AG09309 (cell line): ENCODE measurements around the gene PCDHGA1.
A peak's percentile ranks its signal among the peaks of the same experiment; 100 is the strongest.

Source experiments
- DNase-seq: peaks from one replicate; pipeline ENCODE4 v3.0.0-alpha.2; 2010; ENCODE audit warnings: low read depth
- H3K4me3 ChIP-seq: 2 replicates; pipeline ENCODE4 v1.5.1; 2011; ENCODE audit warnings: mild to moderate bottlenecking, low read depth, low read length, moderate library complexity; ENCODE audit not compliant: control insufficient read depth
- TF ChIP-seq, protein P1 (sequence below): IDR thresholded peaks from 2 replicates; pipeline ENCODE4 v1.5.1; 2011; ENCODE audit warnings: mild to moderate bottlenecking, low read depth, low read length, inconsistent platforms; ENCODE audit not compliant: insufficient read depth, control insufficient read depth; ENCODE audit errors: missing control alignments

The PCDHGA1 gene

DNA sequence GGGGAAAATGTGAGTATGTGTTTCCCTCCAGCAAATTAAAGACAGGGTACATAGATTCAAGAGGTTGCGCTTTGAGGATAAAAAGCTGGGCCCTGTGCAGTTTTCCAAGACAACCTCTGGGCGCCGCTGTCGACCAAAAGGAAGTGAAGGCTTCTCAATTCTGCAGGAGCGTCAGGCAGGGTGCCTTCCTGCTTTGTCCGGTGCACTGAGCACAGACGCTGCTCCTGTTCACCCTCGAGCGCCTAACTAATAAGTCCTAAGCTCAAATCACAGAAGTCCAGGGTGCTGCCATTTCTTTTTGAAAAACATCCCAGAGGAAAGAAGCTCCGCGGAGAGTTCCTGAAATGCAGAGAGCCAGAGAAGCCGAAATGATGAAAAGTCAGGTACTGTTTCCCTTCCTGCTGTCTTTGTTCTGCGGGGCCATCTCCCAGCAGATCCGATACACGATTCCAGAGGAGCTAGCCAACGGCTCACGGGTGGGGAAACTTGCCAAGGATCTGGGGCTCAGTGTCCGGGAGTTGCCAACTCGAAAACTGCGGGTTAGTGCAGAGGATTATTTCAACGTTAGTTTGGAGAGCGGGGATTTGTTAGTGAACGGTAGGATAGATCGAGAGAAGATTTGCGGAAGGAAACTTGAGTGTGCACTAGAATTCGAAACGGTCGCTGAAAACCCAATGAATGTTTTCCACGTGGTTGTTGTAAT lies 19.8 kb downstream of the PCDHGA1 start, which contains the start of gene PCDHGB1:
Gene PCDHGB1 (plus strand): TSS at position 183 of the 703 bp plus-strand sequence. CDS start 162 bp downstream, at position 345.
- TF ChIP-seq, protein P1, sequence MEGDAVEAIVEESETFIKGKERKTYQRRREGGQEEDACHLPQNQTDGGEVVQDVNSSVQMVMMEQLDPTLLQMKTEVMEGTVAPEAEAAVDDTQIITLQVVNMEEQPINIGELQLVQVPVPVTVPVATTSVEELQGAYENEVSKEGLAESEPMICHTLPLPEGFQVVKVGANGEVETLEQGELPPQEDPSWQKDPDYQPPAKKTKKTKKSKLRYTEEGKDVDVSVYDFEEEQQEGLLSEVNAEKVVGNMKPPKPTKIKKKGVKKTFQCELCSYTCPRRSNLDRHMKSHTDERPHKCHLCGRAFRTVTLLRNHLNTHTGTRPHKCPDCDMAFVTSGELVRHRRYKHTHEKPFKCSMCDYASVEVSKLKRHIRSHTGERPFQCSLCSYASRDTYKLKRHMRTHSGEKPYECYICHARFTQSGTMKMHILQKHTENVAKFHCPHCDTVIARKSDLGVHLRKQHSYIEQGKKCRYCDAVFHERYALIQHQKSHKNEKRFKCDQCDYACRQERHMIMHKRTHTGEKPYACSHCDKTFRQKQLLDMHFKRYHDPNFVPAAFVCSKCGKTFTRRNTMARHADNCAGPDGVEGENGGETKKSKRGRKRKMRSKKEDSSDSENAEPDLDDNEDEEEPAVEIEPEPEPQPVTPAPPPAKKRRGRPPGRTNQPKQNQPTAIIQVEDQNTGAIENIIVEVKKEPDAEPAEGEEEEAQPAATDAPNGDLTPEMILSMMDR: peak; percentile 64
- DNase-seq: no peak
- peak within 1 kb of the TSS; percentile 12 for H3K4me3 ChIP-seq

DNA sequence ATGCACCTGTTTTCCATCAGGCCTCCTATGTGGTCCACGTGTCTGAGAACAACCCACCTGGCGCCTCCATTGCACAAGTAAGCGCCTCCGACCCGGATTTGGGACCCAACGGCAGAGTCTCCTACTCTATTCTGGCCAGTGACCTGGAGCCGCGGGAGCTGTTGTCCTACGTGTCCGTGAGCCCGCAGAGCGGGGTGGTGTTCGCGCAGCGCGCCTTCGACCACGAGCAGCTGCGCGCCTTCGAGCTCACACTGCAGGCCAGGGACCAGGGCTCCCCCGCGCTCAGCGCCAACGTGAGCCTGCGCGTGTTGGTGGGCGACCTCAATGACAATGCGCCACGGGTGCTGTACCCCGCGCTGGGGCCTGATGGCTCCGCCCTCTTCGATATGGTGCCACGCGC lies 21.3 kb downstream of the PCDHGA1 start:
- TF ChIP-seq, protein P1: no peak
- no peak overlapping the region for H3K4me3 ChIP-seq
- DNase-seq: no peak

DNA sequence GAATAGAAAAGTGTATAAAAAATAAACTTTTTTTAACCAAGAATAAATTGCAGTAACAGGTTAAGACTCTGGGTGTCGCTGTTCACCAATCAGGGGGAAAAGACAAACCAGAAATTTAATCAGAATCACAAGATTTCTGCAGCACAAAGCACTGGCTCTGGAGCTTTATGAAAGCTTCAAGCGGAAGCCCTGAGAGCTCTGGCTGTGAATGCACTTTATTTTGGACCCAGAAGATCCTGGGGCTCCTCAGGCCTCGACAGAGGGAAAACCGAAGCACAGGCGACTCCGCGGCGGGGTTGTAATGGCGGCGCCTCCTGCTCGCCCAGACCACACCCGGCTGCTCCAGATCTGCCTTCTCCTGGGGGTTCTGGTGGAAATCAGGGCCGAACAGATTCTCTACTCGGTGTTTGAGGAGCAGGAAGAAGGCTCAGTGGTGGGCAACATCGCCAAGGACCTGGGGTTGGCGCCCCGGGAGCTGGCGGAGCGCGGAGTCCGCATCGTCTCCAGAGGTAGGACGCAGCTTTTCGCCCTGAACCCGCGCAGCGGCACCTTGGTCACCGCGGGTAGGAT lies 24.7 kb downstream of the PCDHGA1 start, which contains the start of gene PCDHGA4:
Gene PCDHGA4 (plus strand): TSS at position 122 of the 570 bp plus-strand sequence. CDS start 87 bp downstream, at position 209.
- TF ChIP-seq, protein P1: peak; percentile 50
- DNase-seq: no peak
- peak within 1 kb of the TSS; percentile 37 for H3K4me3 ChIP-seq

DNA sequence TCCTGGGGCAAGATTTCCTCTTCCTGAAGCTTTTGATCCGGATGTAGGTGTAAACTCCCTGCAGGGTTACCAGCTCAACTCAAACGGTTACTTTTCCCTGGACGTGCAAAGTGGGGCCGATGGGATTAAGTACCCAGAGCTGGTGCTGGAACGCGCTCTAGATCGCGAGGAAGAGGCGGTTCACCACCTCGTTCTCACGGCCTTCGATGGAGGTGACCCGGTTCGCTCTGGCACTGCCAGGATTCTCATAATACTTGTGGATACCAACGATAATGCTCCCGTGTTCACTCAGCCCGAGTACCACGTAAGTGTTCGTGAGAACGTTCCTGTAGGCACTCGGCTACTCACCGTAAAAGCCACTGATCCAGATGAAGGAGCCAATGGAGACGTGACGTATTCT lies 25.3 kb downstream of the PCDHGA1 start:
- TF ChIP-seq, protein P1: no peak
- peak overlapping the region; percentile 37 for H3K4me3 ChIP-seq
- no peak for DNase-seq

DNA sequence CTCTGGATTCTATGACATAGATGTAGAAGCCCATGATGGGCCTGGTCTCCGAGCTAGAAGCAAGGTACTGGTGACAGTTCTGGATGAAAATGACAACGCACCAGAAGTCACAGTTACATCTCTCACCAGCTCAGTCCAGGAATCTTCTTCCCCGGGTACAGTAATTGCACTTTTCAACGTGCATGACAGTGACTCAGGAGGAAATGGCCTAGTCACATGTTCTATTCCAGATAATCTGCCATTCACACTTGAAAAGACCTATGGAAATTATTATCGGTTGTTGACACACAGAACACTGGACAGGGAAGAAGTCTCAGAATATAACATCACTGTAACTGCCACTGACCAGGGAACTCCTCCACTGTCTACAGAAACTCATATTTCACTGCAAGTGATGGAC lies 25.8 kb downstream of the PCDHGA1 start:
- H3K4me3 ChIP-seq: no peak overlapping the region
- no peak for DNase-seq
- TF ChIP-seq, protein P1: no peak

DNA sequence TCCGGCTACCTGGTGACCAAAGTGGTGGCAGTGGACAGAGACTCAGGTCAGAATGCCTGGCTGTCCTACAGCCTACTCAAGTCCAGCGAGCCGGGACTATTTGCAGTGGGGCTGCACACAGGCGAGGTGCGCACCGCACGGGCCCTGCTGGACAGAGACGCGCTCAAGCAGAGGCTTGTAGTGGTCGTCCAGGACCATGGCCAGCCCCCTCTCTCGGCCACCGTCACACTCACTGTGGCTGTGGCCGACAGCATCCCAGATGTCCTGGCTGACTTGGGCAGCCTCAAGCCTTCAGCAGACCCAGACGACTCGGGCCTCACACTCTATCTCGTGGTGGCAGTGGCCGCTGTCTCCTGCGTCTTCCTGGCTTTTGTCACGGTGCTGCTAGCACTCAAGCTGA lies 26.6 kb downstream of the PCDHGA1 start:
- DNase-seq: no peak
- no peak overlapping the region for H3K4me3 ChIP-seq
- TF ChIP-seq, protein P1: no peak
